B cell (primary cell): ENCODE measurements around the gene MAN2B2. TPM values are rescaled to one million over a fixed set of nuclear protein-coding genes. Genes with fewer than 3 reads are reported as not detected.

Experiments used
- ATAC-seq: fragments of 200-7000 bp; cut with Tn5 transposase; one replicate; pipeline ENCODE4 v1.10.0; 2021; ENCODE audit warnings: low read depth, mild to moderate bottlenecking, moderate number of reproducible peaks, moderate library complexity
- CTCF ChIA-PET: fragments of 350-600 bp; sonication (Branson Sonifier 250); formaldehyde crosslinking; loops from one replicate; lab custom pipeline; 2021; ENCODE audit warnings: antibody characterized with exemption, inconsistent platforms; lab: Charles Lee
- POLR2A ChIA-PET: fragments of 350-600 bp; sonication (Branson Sonifier 250); formaldehyde crosslinking; loops from one replicate; lab custom pipeline; 2021; ENCODE audit warnings: antibody characterized with exemption; lab: Charles Lee
- DNase-seq: peaks from one replicate; pipeline ENCODE4 v3.0.0; 2013
- H2AFZ ChIP-seq: 2 replicates; pipeline ENCODE4 v1.6.1; 2012; ENCODE audit warnings: mild to moderate bottlenecking, low read depth, low read length; ENCODE audit not compliant: insufficient read depth, poor library complexity, severe bottlenecking
- H3K27ac ChIP-seq, 2 donors: 1 replicate in 1 of 2; 2 replicates in 1 of 2; pipeline ENCODE4 v1.5.1; 2012 to 2013; ENCODE audit warnings: low read length in 2 of 2, mild to moderate bottlenecking in 2 of 2, moderate library complexity in 1 of 2
- H3K27me3 ChIP-seq, 4 experiments: fragments of 200-600 bp in 1 of 4; sonication (generic) in 1 of 4; replicated peaks in 1 of 4; 1 replicate in 2 of 4; 2 replicates in 2 of 4; pipeline versions ENCODE4 v1.6.1 to v1.7.0; 2013 to 2016; ENCODE audit warnings: low read length in 3 of 4, mild to moderate bottlenecking in 2 of 4, mixed read lengths in 1 of 4, moderate library complexity in 1 of 4; ENCODE audit not compliant: insufficient read depth in 4 of 4, control insufficient read depth in 3 of 4; ENCODE audit errors: control extremely low read depth in 1 of 4
- H3K36me3 ChIP-seq, 2 experiments: replicated peaks in 1 of 2; 1 replicate in 1 of 2; 2 replicates in 1 of 2; pipeline versions ENCODE4 v1.6.1 to v1.7.1; 2013; ENCODE audit warnings: low read length in 1 of 2; ENCODE audit not compliant: insufficient read depth in 2 of 2, control insufficient read depth in 1 of 2; ENCODE audit errors: control extremely low read depth in 1 of 2, extremely low read depth in 1 of 2
- H3K4me1 ChIP-seq, 2 donors: fragments of 200-600 bp in 1 of 2; sonication (generic) in 1 of 2; 1 replicate in 1 of 2; 2 replicates in 1 of 2; pipeline versions ENCODE4 v1.5.1 to v1.6.1; 2013 to 2017; ENCODE audit warnings: low read length in 2 of 2; ENCODE audit not compliant: control insufficient read depth in 2 of 2, insufficient read depth in 2 of 2
- H3K4me2 ChIP-seq: replicated peaks from 2 replicates; pipeline ENCODE3; 2012; ENCODE audit warnings: mild to moderate bottlenecking, low read depth, low read length; ENCODE audit not compliant: poor library complexity, severe bottlenecking
- H3K4me3 ChIP-seq, 5 experiments: fragments of 200-600 bp in 1 of 5; sonication (generic) in 1 of 5; 1 replicate in 3 of 5; 2 replicates in 2 of 5; pipeline versions ENCODE4 v1.5.1 to v1.7.0; 2011 to 2016; ENCODE audit warnings: low read length in 4 of 5, mild to moderate bottlenecking in 4 of 5, low read depth in 2 of 5, control low read depth in 1 of 5, moderate library complexity in 1 of 5; ENCODE audit not compliant: insufficient read depth in 1 of 5; ENCODE audit errors: control extremely low read depth in 1 of 5, extremely low read depth in 1 of 5
- H3K79me2 ChIP-seq: fragments of 200-600 bp; sonication (generic); one replicate; pipeline ENCODE4 v1.6.0; 2016; ENCODE audit warnings: low read length; ENCODE audit not compliant: control insufficient read depth, insufficient read depth
- H3K9ac ChIP-seq: fragments of 200-600 bp; sonication (generic); 2 replicates; pipeline ENCODE4 v1.6.1; 2017; ENCODE audit warnings: mild to moderate bottlenecking, low read length, moderate library complexity
- H3K9me3 ChIP-seq, 3 donors: one replicate each; pipeline versions ENCODE4 v1.6.1 to v1.7.1; 2013; ENCODE audit warnings: low read length in 2 of 3; ENCODE audit not compliant: control insufficient read depth in 2 of 3, insufficient read depth in 1 of 3; ENCODE audit errors: control extremely low read depth in 1 of 3
- H4K20me1 ChIP-seq: 2 replicates; pipeline ENCODE4 v1.6.0; 2012; ENCODE audit warnings: mild to moderate bottlenecking, low read length; ENCODE audit not compliant: insufficient read depth, control insufficient read depth, poor library complexity, severe bottlenecking
- H3K27ac Mint-ChIP-seq: one replicate; pipeline ENCODE4 v1.8.0; 2021; ENCODE audit warnings: mixed read lengths
- H3K27me3 Mint-ChIP-seq: one replicate; pipeline ENCODE4 v1.8.0; 2021; ENCODE audit warnings: mixed read lengths
- H3K4me1 Mint-ChIP-seq: one replicate; pipeline ENCODE4 v1.8.0; 2021; ENCODE audit warnings: mixed read lengths
- H3K4me3 Mint-ChIP-seq: one replicate; pipeline ENCODE4 v1.8.0; 2021; ENCODE audit warnings: mixed read lengths
- H3K9me3 Mint-ChIP-seq: one replicate; pipeline ENCODE4 v1.8.0; 2022; ENCODE audit warnings: mixed read lengths; ENCODE audit not compliant: insufficient read depth
- CTCF ChIP-seq: fragments of 200-600 bp; IDR thresholded peaks from one replicate; pipeline ENCODE4 v1.8.0; 2022; ENCODE audit warnings: antibody characterized with exemption, mild to moderate bottlenecking
- EZH2 ChIP-seq: IDR thresholded peaks from 2 replicates; pipeline ENCODE4 v1.6.1; 2012; ENCODE audit warnings: borderline replicate concordance, low read depth, mild to moderate bottlenecking, moderate library complexity, low read length; ENCODE audit not compliant: insufficient read depth, poor library complexity, severe bottlenecking
- WGBS: methylation state at CpG from one replicate; pipeline ENCODE4 v1.1.5; 2013; ENCODE audit warnings: missing lambda C conversion rate; ENCODE audit not compliant: insufficient coverage; 5-methylcytosine and 5-hydroxymethylcytosine counted together
- intact Hi-C: fragments of 100-400 bp; cut with micrococcal nuclease; formaldehyde crosslinking; loops from one replicate; pipeline ENCODE4 v1.10.0; 2022
- polyA plus RNA-seq: library from polyadenylated mRNA; depleted of rRNA; stranded (reverse); fragments of >200 nt; gene quantifications from 2 replicates; pipeline ENCODE4 v1.2.3, GENCODE V29; 2012
- total RNA-seq, 2 donors: library from RNA; stranded (reverse); fragments of 120-200 nt in 1 of 2; gene quantifications; 1 replicate in 1 of 2; 2 replicates in 1 of 2; pipeline versions ENCODE4 v1.2.3 to v1.2.4, GENCODE V29; 2013 to 2022

The MAN2B2 gene
- total and polyA plus RNA-seq, 2 donors (not counting 1 experiment from before 2014, with no cell fraction given), result 35.0 to 37.0 TPM

- Histone ChIP-seq H2AFZ (no peak overlapping the region), H4K20me1 (peaks cover 17% of the 10 kb centered on the region), H3K4me2 (no peak overlapping the region), H3K4me1 (peaks cover 21 to 29% of the 10 kb centered on the region in 2 donors), H3K27ac (no peak overlapping the region), H3K79me2 (peaks cover 16% of the 10 kb centered on the region), H3K9me3 (peaks cover 0 to 2% (median 0%) of the 10 kb centered on the region in 3 donors), H3K36me3 (peaks cover 0 to 14% of the 10 kb centered on the region in 2 experiments), H3K27me3 (peaks cover 0 to 3% (median 0%) of the 10 kb centered on the region in 4 experiments), H3K9ac (no peak overlapping the region), H3K4me3 (no peak overlapping the region)
- ChIA-PET CTCF (interaction anchor here (0.6 to 3.4 kb wide), 2 partner anchors 32 to 202 kb away, joined by 4 to 14 read pairs; no protein-coding TSS in a partner anchor), POLR2A (interaction anchor here (0.6 kb wide), 1 partner anchor 31 kb away, joined by 3 read pairs; the partner anchor contains the start of gene MRFAP1)
- DNase-seq, result no peak
- TF ChIP-seq EZH2 (no peak), CTCF (no peak)
- intact Hi-C loops, result no loop called here
- H3K27ac Mint-ChIP-seq, result no peak overlapping the region
- peaks cover 30% of the 10 kb centered on the region for H3K4me1 Mint-ChIP-seq
- no peaks in the 10 kb centered on the region for H3K27me3 Mint-ChIP-seq
- H3K4me3 Mint-ChIP-seq, result no peak overlapping the region
- no CpG with 5 or more reads among the region's 1 CpG for WGBS
- no peak for ATAC-seq
- no peaks in the 10 kb centered on the region for H3K9me3 Mint-ChIP-seq
Measured at GRCh38 chr4:6671648-6672047, 96.7 kb downstream of the MAN2B2 start.

GRCh38 chr4:6672131-6672530 is 97.1 kb downstream of the MAN2B2 start:
- no peak overlapping the region for H3K9ac ChIP-seq
- POLR2A ChIA-PET, result interaction anchor here (0.6 kb wide), 1 partner anchor 32 kb away, joined by 3 read pairs; the partner anchor contains the start of gene MRFAP1
- H3K4me2 ChIP-seq, result no peak overlapping the region
- Mint-ChIP-seq H3K27me3 (no peaks in the 10 kb centered on the region), H3K27ac (no peak overlapping the region), H3K4me3 (no peak overlapping the region), H3K9me3 (no peaks in the 10 kb centered on the region), H3K4me1 (peaks cover 35% of the 10 kb centered on the region)
- H3K79me2 ChIP-seq, result peaks cover 21% of the 10 kb centered on the region
- H3K9me3 ChIP-seq, result peaks cover 0 to 2% (median 0%) of the 10 kb centered on the region in 3 donors
- 96% methylated on average over 16 of the region's 19 CpGs for WGBS
- intact Hi-C loops, result no loop called here
- H3K27me3 ChIP-seq, result peaks cover 0 to 2% (median 0%) of the 10 kb centered on the region in 4 experiments
- no peak overlapping the region for H2AFZ ChIP-seq
- H3K4me3 ChIP-seq, result no peak overlapping the region
- TF ChIP-seq CTCF, result no peak
- no peak for TF ChIP-seq EZH2
- ATAC-seq (no peak), DNase-seq (no peak)
- H3K4me1 ChIP-seq, result peaks cover 26 to 34% of the 10 kb centered on the region in 2 donors
- peaks cover 0 to 16% of the 10 kb centered on the region in 2 experiments for H3K36me3 ChIP-seq
- peaks cover 22% of the 10 kb centered on the region for H4K20me1 ChIP-seq
- H3K27ac ChIP-seq, result no peak overlapping the region
- CTCF ChIA-PET, result interaction anchor here (1.0 to 3.4 kb wide), 2 partner anchors 202 to 371 kb away, joined by 3 to 14 read pairs; partner anchors contain the start of gene TADA2B
